Subcutaneous abdominal adipose tissue (tissue), 5 donors: ENCODE measurements around the gene SLBP.

ENCODE experiments used
- H3K27ac ChIP-seq: one replicate; pipeline ENCODE4 v1.7.0; 2013; ENCODE audit warnings: low read depth, mild to moderate bottlenecking, inconsistent platforms, low read length, moderate library complexity
- H3K27me3 ChIP-seq, 5 donors: one replicate each; pipeline ENCODE4 v1.7.0; 2013; ENCODE audit warnings: low read length in 5 of 5, inconsistent platforms in 1 of 5; ENCODE audit not compliant: control insufficient read depth in 5 of 5, insufficient read depth in 4 of 5
- H3K36me3 ChIP-seq, 5 donors: one replicate each; pipeline ENCODE4 v1.7.0; 2013; ENCODE audit warnings: low read length in 5 of 5; ENCODE audit not compliant: control insufficient read depth in 5 of 5, insufficient read depth in 5 of 5
- H3K4me1 ChIP-seq, 5 donors: one replicate each; pipeline ENCODE4 v1.7.0; 2013; ENCODE audit warnings: low read length in 5 of 5, mild to moderate bottlenecking in 3 of 5, moderate library complexity in 1 of 5; ENCODE audit not compliant: control insufficient read depth in 5 of 5, insufficient read depth in 5 of 5
- H3K4me3 ChIP-seq, 5 donors: one replicate each; pipeline ENCODE4 v1.7.0; 2013; ENCODE audit warnings: low read length in 5 of 5, low read depth in 1 of 5
- H3K9ac ChIP-seq, 5 donors: one replicate each; pipeline ENCODE4 v1.7.0; 2013; ENCODE audit warnings: low read length in 5 of 5, mild to moderate bottlenecking in 4 of 5, moderate library complexity in 3 of 5
- H3K9me3 ChIP-seq, 5 donors: one replicate each; pipeline ENCODE4 v1.7.0; 2013; ENCODE audit warnings: low read length in 5 of 5; ENCODE audit not compliant: control insufficient read depth in 5 of 5
- donor health status: healthy.
- donor health status: healthy.
- donor health status: healthy.
- donor health status: healthy.
- donor health status: healthy.

SLBP gene

GRCh38 chr4:1756079-1756478 lies 44.0 kb upstream of the SLBP start:
- peaks cover 0 to 10% (median 0%) of the 10 kb centered on the region in 5 donors for H3K27me3 ChIP-seq

DNA sequence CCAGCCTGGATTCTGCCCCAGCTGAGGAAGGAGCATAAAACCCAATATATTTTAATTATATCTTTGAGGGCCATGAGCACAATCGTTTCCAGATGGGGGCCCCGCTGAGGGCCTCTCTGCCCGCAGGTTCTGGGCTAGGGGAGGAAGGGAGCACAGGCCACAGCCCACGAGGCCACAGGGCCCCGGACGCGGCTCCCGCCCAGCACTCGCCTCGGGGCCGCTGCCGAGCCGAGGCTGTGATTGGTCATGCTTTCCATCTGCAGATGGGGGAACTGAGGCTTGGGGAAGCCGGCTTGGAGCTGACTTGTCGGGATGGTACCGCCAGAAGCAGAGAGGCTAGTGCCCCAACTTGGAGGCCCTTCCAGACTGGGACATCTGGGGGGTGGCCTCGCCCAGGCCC lies 43.2 kb upstream of the SLBP start:
- H3K4me1 ChIP-seq = peaks cover 0 to 15% (median 3%) of the 10 kb centered on the region in 5 donors

More at GRCh38 chr4:1756079-1756478, 44.0 kb upstream of the SLBP start:
- H3K4me1 ChIP-seq = peaks cover 0 to 16% (median 3%) of the 10 kb centered on the region in 5 donors
- H3K9ac ChIP-seq = no peak overlapping the region
- no peaks in the 10 kb centered on the region for H3K9me3 ChIP-seq
- no peaks in the 10 kb centered on the region for H3K36me3 ChIP-seq
- no peak overlapping the region for H3K27ac ChIP-seq
- H3K4me3 ChIP-seq = no peak overlapping the region

GRCh38 chr4:1754336-1754735 lies 42.2 kb upstream of the SLBP start:
- Histone ChIP-seq H3K9ac (no peak overlapping the region), H3K27ac (no peak overlapping the region), H3K4me1 (peaks cover 0 to 10% (median 3%) of the 10 kb centered on the region in 5 donors), H3K36me3 (no peaks in the 10 kb centered on the region), H3K9me3 (no peaks in the 10 kb centered on the region), H3K27me3 (peaks cover 0 to 13% (median 3%) of the 10 kb centered on the region in 5 donors), H3K4me3 (no peak overlapping the region)

More for the DNA sequence above, 43.2 kb upstream of the SLBP start:
- no peak overlapping the region for H3K4me3 ChIP-seq
- no peaks in the 10 kb centered on the region for H3K9me3 ChIP-seq
- H3K36me3 ChIP-seq = no peaks in the 10 kb centered on the region
- H3K9ac ChIP-seq = no peak overlapping the region
- no peak overlapping the region for H3K27ac ChIP-seq
- H3K27me3 ChIP-seq = peaks cover 0 to 13% (median 0%) of the 10 kb centered on the region in 5 donors

DNA sequence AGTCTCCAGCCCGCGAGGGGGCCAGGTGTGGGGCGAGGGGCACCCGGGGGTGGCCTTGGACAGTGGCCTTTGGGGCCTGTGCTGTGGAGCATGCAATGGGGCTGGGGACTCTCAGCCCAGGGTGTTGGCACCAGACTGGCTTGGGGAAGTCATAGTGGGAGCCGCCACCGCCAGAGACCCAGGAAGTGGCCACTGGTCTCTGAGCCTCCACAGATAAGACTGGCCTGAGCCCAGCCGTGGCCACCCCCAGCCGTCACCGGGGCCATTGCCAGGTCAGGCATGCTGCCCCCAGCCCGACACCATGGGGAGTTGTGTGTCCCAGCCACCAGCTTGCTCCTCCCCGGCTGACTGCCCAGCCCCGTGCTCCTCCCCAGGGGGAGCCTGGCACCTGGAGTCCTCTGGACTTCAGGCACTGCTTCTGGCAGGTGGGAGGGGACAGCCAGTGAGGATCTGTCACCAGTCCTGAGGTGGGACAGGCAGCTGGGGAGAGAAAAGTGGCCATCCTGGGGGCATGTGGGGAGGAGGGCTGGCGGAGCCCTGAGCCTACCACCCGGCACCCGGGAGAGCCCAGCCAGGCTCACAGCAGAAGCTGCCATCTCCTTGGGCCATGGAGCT lies 41.7 kb upstream of the SLBP start:
- no peaks in the 10 kb centered on the region for H3K36me3 ChIP-seq
- no peak overlapping the region for H3K9ac ChIP-seq
- H3K9me3 ChIP-seq = no peaks in the 10 kb centered on the region
- H3K4me3 ChIP-seq = no peak overlapping the region
- peaks cover 0 to 10% (median 3%) of the 10 kb centered on the region in 5 donors for H3K4me1 ChIP-seq
- peaks cover 0 to 13% (median 3%) of the 10 kb centered on the region in 5 donors for H3K27me3 ChIP-seq
- H3K27ac ChIP-seq = no peak overlapping the region

GRCh38 chr4:1753294-1753696 lies 41.2 kb upstream of the SLBP start:
- Histone ChIP-seq H3K27ac (no peak overlapping the region), H3K4me1 (peaks cover 0 to 15% (median 7%) of the 10 kb centered on the region in 5 donors), H3K36me3 (no peaks in the 10 kb centered on the region), H3K4me3 (no peak overlapping the region), H3K9me3 (no peaks in the 10 kb centered on the region), H3K27me3 (peaks cover 0 to 13% (median 4%) of the 10 kb centered on the region in 5 donors), H3K9ac (no peak overlapping the region)

GRCh38 chr4:1752284-1753041 lies 40.3 kb upstream of the SLBP start:
- H3K27me3 ChIP-seq = peaks cover 0 to 15% (median 11%) of the 10 kb centered on the region in 5 donors
- H3K4me3 ChIP-seq = peak overlapping the region in 1 of 5 donors; percentile 30
- peaks cover 0 to 16% (median 9%) of the 10 kb centered on the region in 5 donors for H3K4me1 ChIP-seq
- no peaks in the 10 kb centered on the region for H3K36me3 ChIP-seq
- peaks cover 0 to 2% (median 0%) of the 10 kb centered on the region in 5 donors for H3K9me3 ChIP-seq
- no peak overlapping the region for H3K27ac ChIP-seq
- peak overlapping the region in 1 of 5 donors; percentile 33 for H3K9ac ChIP-seq

GRCh38 chr4:1751919-1752283 lies 39.8 kb upstream of the SLBP start:
- Histone ChIP-seq H3K9ac (no peak overlapping the region), H3K4me1 (peaks cover 0 to 16% (median 9%) of the 10 kb centered on the region in 5 donors), H3K9me3 (peaks cover 0 to 2% (median 0%) of the 10 kb centered on the region in 5 donors), H3K27ac (no peak overlapping the region), H3K27me3 (peaks cover 0 to 15% (median 11%) of the 10 kb centered on the region in 5 donors), H3K4me3 (no peak overlapping the region), H3K36me3 (no peaks in the 10 kb centered on the region)

DNA sequence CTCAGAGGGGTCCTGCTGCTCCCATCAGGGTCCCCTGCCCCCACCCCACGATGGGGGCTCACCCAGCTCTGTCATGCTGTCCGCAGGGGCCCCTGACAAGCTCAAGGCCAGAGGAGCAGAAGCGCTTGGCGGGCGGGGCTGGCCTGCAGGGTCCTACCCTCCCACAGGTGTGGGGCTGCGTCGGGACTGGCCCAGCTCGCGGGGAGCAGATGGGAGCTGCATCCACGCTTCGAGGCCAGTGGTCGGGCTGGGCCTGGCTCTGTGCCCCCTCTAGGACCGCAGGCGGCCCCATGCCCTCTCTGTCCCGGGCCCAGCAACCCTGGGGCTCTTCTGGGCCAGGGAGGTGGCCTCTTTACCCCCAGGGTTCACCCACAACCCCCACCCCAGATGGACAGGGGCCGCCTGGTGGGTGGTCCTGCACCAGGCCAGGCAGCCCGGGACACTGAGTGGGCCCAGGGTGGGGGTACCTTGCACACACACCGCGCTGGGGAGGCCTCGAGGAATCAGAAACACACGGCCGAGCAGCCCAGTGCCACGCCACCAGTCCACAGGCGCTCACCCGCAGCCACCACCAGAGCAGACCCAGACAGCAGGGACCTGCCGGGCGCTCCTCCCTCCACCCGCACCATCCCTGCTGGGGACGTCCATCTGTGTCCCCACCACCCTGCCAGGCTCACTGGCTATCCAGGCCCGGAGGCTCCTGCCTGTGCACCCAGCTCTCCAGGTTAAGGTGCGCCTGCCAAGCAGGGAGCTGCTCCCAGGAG lies 39.2 kb upstream of the SLBP start:
- H3K27me3 ChIP-seq = peaks cover 0 to 15% (median 11%) of the 10 kb centered on the region in 5 donors
- no peaks in the 10 kb centered on the region for H3K36me3 ChIP-seq
- no peak overlapping the region for H3K27ac ChIP-seq
- no peak overlapping the region for H3K9ac ChIP-seq
- peaks cover 0 to 2% (median 0%) of the 10 kb centered on the region in 5 donors for H3K9me3 ChIP-seq
- H3K4me3 ChIP-seq = no peak overlapping the region
- peaks cover 0 to 16% (median 9%) of the 10 kb centered on the region in 5 donors for H3K4me1 ChIP-seq

DNA sequence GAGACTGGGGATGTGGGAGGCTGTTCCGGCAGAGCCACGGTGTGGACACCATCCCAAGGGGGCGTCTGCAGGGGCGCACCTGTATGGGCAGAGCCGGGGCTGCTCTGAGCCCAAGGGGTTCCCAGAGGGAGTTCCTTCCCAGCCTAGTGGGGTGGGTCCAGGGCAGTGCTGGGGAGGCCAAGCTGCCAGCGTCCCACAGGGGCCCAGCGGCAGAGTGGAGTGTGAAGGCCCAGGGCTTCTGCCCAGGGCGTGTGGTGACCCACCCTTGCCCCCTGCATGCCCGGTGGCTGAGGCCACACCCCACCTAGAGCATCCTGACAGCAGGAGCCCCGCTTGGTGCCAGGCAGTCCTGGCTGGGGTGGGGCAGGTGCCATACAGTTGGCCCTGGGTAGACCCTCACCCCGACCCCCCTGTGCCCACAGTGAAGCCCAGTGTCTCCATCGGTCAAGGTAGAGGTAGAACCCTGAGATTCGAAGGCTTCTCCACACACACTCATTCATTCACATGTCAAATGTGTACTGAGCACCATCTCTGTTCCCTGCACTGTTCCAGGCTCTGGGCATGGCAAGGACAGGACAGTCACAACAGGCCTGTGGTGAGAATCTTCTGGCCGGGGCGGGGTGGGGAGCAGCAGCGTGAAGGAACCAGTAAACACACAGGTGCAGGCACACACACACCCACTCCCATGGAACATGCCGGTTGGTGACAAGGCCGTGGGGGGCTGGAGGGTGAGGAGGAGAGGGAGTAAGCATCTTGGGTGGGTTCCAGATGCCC lies 38.4 kb upstream of the SLBP start:
- H3K36me3 ChIP-seq = no peaks in the 10 kb centered on the region
- H3K27me3 ChIP-seq = peaks cover 0 to 15% (median 11%) of the 10 kb centered on the region in 5 donors
- H3K4me3 ChIP-seq = no peak overlapping the region
- H3K4me1 ChIP-seq = peaks cover 0 to 16% (median 9%) of the 10 kb centered on the region in 5 donors
- no peak overlapping the region for H3K9ac ChIP-seq
- H3K27ac ChIP-seq = no peak overlapping the region
- peaks cover 0 to 2% (median 0%) of the 10 kb centered on the region in 5 donors for H3K9me3 ChIP-seq
